Natural killer cell (primary cell): ENCODE measurements around the gene EMX1. TPM values are rescaled to one million over a fixed set of nuclear protein-coding genes. Genes with fewer than 3 reads are reported as not detected.
A peak's percentile ranks its signal among the peaks of the same experiment; 100 is the strongest.

Experiments used
- ATAC-seq, 3 donors: fragments of 150-1000 bp in 2 of 3; fragments of 200-7000 bp in 1 of 3; cut with Tn5 transposase; 1 replicate in 1 of 3; 2 replicates in 2 of 3; pipeline ENCODE4 v1.10.0; 2021; ENCODE audit warnings: mild to moderate bottlenecking in 2 of 3, moderate library complexity in 2 of 3
- DNase-seq, 2 donors: peaks; one replicate each; pipeline versions ENCODE4 v3.0.0 to v3.0.0-alpha.2; 2013 to 2021; ENCODE audit warnings: mixed read lengths in 1 of 2
- H3K27ac ChIP-seq: one replicate; pipeline ENCODE4 v1.5.1; 2013; ENCODE audit warnings: mild to moderate bottlenecking, low read length
- H3K27me3 ChIP-seq: one replicate; pipeline ENCODE4 v1.6.1; 2013; ENCODE audit warnings: low read length; ENCODE audit not compliant: control insufficient read depth, insufficient read depth
- H3K36me3 ChIP-seq: one replicate; pipeline ENCODE4 v1.6.1; 2013; ENCODE audit warnings: low read length; ENCODE audit not compliant: control insufficient read depth, insufficient read depth
- H3K4me1 ChIP-seq: one replicate; pipeline ENCODE4 v1.6.1; 2013; ENCODE audit warnings: low read length; ENCODE audit not compliant: control insufficient read depth, insufficient read depth
- H3K4me3 ChIP-seq: one replicate; pipeline ENCODE4 v1.5.1; 2013; ENCODE audit warnings: low read length
- H3K9me3 ChIP-seq: one replicate; pipeline ENCODE4 v1.6.1; 2013; ENCODE audit warnings: low read length; ENCODE audit not compliant: control insufficient read depth, insufficient read depth
- H3K27ac Mint-ChIP-seq, 2 donors: one replicate each; pipeline ENCODE4 v1.8.0; 2022; ENCODE audit warnings: mild to moderate bottlenecking in 2 of 2, mixed read lengths in 2 of 2, moderate library complexity in 1 of 2
- H3K27me3 Mint-ChIP-seq, 2 donors: one replicate each; pipeline ENCODE4 v1.8.0; 2022; ENCODE audit warnings: low read depth in 2 of 2, mixed read lengths in 2 of 2
- H3K36me3 Mint-ChIP-seq: one replicate; pipeline ENCODE4 v1.8.0; 2022; ENCODE audit warnings: mixed read lengths
- H3K4me1 Mint-ChIP-seq, 2 donors: one replicate each; pipeline ENCODE4 v1.8.0; 2022; ENCODE audit warnings: mixed read lengths in 2 of 2
- H3K4me3 Mint-ChIP-seq: one replicate; pipeline ENCODE4 v1.8.0; 2022; ENCODE audit warnings: mild to moderate bottlenecking, moderate library complexity, mixed read lengths
- H3K9me3 Mint-ChIP-seq, 2 donors: one replicate each; pipeline ENCODE4 v1.8.0; 2022; ENCODE audit warnings: mixed read lengths in 2 of 2
- WGBS: methylation state at CpG from one replicate; pipeline ENCODE4 v1.1.7; 2013; ENCODE audit warnings: missing lambda C conversion rate; ENCODE audit not compliant: insufficient coverage; 5-methylcytosine and 5-hydroxymethylcytosine counted together
- intact Hi-C: fragments of 100-400 bp; cut with micrococcal nuclease; formaldehyde crosslinking; loops from one replicate; pipeline ENCODE4 v1.14.2; 2022
- total RNA-seq, 4 donors: library from RNA; stranded (reverse); fragments of 120-200 nt in 1 of 4; gene quantifications; one replicate each; pipeline versions ENCODE4 v1.2.3 to v1.2.4, GENCODE V29; 2013 to 2022
- TF ChIP-seq, protein P1 (sequence below): fragments of 200-600 bp; IDR thresholded peaks from one replicate; pipeline ENCODE4 v1.8.0; 2022; ENCODE audit warnings: antibody characterized with exemption

The EMX1 gene
- total RNA-seq, 3 donors from 2014 or later (not counting 1 experiment from before 2014, with no cell fraction given), result not detected

DNA sequence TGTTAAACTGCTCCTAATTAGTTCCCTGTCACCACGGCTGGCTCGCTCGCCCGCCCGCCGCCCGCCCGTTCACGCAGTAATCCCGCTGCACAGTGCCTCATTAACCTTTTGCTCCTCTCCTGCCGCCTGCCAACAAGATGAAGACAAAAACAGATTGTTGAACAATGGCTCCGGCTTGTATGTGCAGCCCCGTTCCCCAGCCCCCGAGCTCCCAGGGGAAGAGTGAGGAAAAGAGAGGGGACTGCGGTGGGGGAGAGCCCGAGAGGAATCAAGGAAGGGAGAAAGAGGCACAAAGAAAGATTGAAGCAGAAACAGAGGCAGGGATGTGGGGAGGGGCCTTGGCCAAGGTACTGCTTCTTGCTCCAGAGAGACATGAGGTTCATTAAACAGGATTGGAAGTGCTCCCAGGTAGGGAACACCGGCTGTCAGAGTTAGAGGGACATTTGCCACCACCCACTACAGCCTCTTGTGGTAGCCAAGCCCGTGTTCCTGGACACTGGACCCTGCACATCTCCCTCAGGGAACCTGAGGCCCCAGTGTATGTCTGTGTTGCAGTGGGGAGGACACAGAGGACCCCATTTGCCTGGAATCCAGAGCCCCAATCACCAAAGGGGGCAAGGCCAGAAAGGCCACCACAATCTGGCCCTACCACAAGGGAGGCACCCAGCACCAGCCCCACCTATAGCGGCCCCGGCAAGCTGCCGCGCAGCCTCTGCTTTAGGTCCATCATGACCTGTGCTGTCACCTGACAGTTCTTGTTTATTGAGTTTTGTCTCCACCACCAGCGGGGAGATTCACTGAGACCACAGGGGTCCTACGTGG lies 38.1 kb downstream of the EMX1 start:
- no peak overlapping the region for H3K4me3 ChIP-seq
- Mint-ChIP-seq H3K36me3 (no peaks in the 10 kb centered on the region), H3K27me3 (no peaks in the 10 kb centered on the region), H3K4me1 (peaks cover 53 to 70% of the 10 kb centered on the region in 2 donors), H3K9me3 (no peaks in the 10 kb centered on the region), H3K4me3 (peak overlapping the region; percentile 91), H3K27ac (peak overlapping the region; percentile 89 to 97)
- H3K27ac ChIP-seq, result no peak overlapping the region
- no peaks in the 10 kb centered on the region for H3K9me3 ChIP-seq
- TF ChIP-seq, protein P1, sequence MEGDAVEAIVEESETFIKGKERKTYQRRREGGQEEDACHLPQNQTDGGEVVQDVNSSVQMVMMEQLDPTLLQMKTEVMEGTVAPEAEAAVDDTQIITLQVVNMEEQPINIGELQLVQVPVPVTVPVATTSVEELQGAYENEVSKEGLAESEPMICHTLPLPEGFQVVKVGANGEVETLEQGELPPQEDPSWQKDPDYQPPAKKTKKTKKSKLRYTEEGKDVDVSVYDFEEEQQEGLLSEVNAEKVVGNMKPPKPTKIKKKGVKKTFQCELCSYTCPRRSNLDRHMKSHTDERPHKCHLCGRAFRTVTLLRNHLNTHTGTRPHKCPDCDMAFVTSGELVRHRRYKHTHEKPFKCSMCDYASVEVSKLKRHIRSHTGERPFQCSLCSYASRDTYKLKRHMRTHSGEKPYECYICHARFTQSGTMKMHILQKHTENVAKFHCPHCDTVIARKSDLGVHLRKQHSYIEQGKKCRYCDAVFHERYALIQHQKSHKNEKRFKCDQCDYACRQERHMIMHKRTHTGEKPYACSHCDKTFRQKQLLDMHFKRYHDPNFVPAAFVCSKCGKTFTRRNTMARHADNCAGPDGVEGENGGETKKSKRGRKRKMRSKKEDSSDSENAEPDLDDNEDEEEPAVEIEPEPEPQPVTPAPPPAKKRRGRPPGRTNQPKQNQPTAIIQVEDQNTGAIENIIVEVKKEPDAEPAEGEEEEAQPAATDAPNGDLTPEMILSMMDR, result no peak
- DNase-seq (no peak), ATAC-seq (no peak)
- peaks cover 40% of the 10 kb centered on the region for H3K4me1 ChIP-seq
- 98% methylated on average over 24 of the region's 24 CpGs for WGBS
- peaks cover 3% of the 10 kb centered on the region for H3K36me3 ChIP-seq
- H3K27me3 ChIP-seq, result no peaks in the 10 kb centered on the region
- intact Hi-C loops, result no loop called here

DNA sequence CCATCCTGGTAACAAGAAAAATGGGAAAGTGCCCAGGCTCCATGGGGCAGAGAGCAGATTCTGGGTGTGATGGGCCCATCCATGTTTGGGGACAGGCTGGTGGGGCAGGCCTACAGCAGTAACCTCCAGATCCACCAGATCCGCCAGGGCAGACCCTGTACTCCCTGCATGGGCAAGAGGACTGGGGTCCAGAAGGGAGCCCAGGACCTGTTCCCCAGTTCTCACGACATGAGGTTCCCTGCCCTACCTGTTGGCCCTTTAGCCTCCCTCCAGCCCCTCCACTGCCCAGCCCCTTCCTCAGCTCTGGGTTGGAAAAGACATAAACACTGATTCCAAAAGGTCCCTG lies 38.7 kb downstream of the EMX1 start:
- H3K36me3 ChIP-seq, result peaks cover 3% of the 10 kb centered on the region
- Mint-ChIP-seq H3K4me3 (no peak overlapping the region), H3K9me3 (no peaks in the 10 kb centered on the region), H3K27ac (peak overlapping the region; percentile 89 to 97), H3K4me1 (peaks cover 53 to 76% of the 10 kb centered on the region in 2 donors), H3K27me3 (no peaks in the 10 kb centered on the region), H3K36me3 (no peaks in the 10 kb centered on the region)
- no peaks in the 10 kb centered on the region for H3K27me3 ChIP-seq
- WGBS, result 89% methylated on average over 2 of the region's 2 CpGs
- no peaks in the 10 kb centered on the region for H3K9me3 ChIP-seq
- H3K4me3 ChIP-seq, result no peak overlapping the region
- H3K4me1 ChIP-seq, result peaks cover 40% of the 10 kb centered on the region
- TF ChIP-seq, protein P1, result no peak
- DNase-seq (no peak), ATAC-seq (no peak)
- no peak overlapping the region for H3K27ac ChIP-seq
- intact Hi-C loops, result no loop called here

DNA sequence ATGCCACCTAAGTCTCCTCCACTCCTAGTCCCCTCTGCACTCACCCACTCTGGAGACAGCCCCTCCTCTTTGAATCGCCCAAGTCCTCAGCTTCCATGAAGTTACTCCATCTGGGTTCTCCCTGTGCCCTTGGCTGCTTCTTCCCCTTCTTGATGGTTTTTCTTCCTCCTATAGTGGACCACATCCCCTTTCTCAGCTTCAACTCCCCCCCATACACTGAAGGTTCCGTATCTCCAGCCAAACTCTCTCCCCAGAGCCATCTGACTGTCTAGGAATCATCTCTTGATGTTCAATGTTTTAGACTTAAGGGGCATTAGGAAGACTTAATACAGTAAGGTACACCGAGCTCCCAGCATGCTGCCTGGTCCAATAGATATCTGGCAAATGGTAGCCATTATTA lies 39.6 kb downstream of the EMX1 start:
- H3K4me1 ChIP-seq, result peaks cover 40% of the 10 kb centered on the region
- intact Hi-C loops, result no loop called here
- Mint-ChIP-seq H3K27ac (peak overlapping the region; percentile 47 to 69), H3K36me3 (no peaks in the 10 kb centered on the region), H3K4me3 (peak overlapping the region; percentile 70), H3K9me3 (no peaks in the 10 kb centered on the region), H3K4me1 (peaks cover 53 to 81% of the 10 kb centered on the region in 2 donors), H3K27me3 (no peaks in the 10 kb centered on the region)
- H3K27me3 ChIP-seq, result no peaks in the 10 kb centered on the region
- TF ChIP-seq, protein P1, result no peak
- H3K27ac ChIP-seq, result no peak overlapping the region
- H3K4me3 ChIP-seq, result no peak overlapping the region
- H3K36me3 ChIP-seq, result peaks cover 3% of the 10 kb centered on the region
- H3K9me3 ChIP-seq, result no peaks in the 10 kb centered on the region
- 94% methylated on average over 2 of the region's 3 CpGs for WGBS
- no peak for DNase-seq
- ATAC-seq, result no peak
